ENCODE results near the gene FPR1. TPM values are rescaled to one million over a fixed set of nuclear protein-coding genes. Genes with fewer than 3 reads are reported as not detected.

FPR1 gene
- total and polyA plus RNA-seq, 2 of the 13 experiments (the other 11 are each of a cell fraction or from before 2014, with no cell fraction given) = not detected

- Histone ChIP-seq H3K9ac (ENCODE audit: insufficient read depth, low read depth, low read length) (peak overlapping the region; percentile 77), H4K20me1 (ENCODE audit: insufficient read depth, low read length) (no peaks in the 10 kb centered on the region), H2AFZ (ENCODE audit: low read length) (no peak overlapping the region), H3K27me3 (ENCODE audit: control insufficient read depth in 1 of 2, insufficient read depth in 2 of 2, low read length in 2 of 2) (no peaks in the 10 kb centered on the region; a peak in 1 of 5 replicates), H3K4me2 (ENCODE audit: low read depth, low read length) (peak overlapping the region; percentile 67), H3K27ac (ENCODE audit: extremely low read length, insufficient read depth, low read length) (peak overlapping the region; percentile 71), H3K79me2 (ENCODE audit: insufficient read depth, low read length) (no peaks in the 10 kb centered on the region), H3K4me3 (replicated peaks in 1 of 3; ENCODE audit: insufficient read depth in 1 of 3, low read depth in 2 of 3, low read length in 3 of 3) (peak overlapping the region; percentile 66 to 79 (median 68)), H3K4me1 (ENCODE audit: insufficient read depth, low read length) (peaks cover 6% of the 10 kb centered on the region; the same call in 1 of the 2 replicates), H3K36me3 (replicated peaks in 1 of 2; ENCODE audit: control insufficient read depth in 1 of 2, insufficient read depth in 2 of 2, low read length in 2 of 2) (0 out of 5 replicates have a peak, but pooled peaks cover 0 to 2% of the 10 kb centered on the region in 2 experiments), H3K9me3 (ENCODE audit: low read length) (no peaks in the 10 kb centered on the region)
- WGBS (ENCODE audit: low lambda C conversion rate) = 77% methylated on average over 67 of the region's 74 CpGs
- intact Hi-C loops (cut with micrococcal nuclease; ENCODE audit: unreplicated experiment) = no loop called here
- no peak for FAIRE-seq
- peak; percentile 77 for DNase-seq (ENCODE audit: low spot score)
- POLR2A ChIA-PET = interaction anchor here (0.7 to 1.8 kb wide), 4 partner anchors 13 to 341 kb away, joined by 3 to 9 read pairs (median 6); no protein-coding TSS in a partner anchor
- CTCF ChIA-PET (ENCODE audit: low intra/inter-chr PET ratio, low total read pairs) = no interaction called here
- no TSS peak for BruUV-seq (replicated peaks)
- ATAC-seq = peak; percentile 89
- in situ Hi-C loops (cut with HindIII; ENCODE audit: extremely low pct_ligation_motif_present, low pct_unique_long_range_greater_than_20kb) = no loop called here
- TF ChIP-seq MXI1 (IDR thresholded peaks at IDR 0.05; ENCODE audit: borderline replicate concordance, low read depth, low read length) = peak; percentile 34; the same call in 1 of the 3 replicates
- TF ChIP-seq ZNF230 (CRISPR knock-in tag; IDR thresholded peaks at IDR 0.05) = no peak
- TF ChIP-seq ZFX (CRISPR knock-in tag; IDR thresholded peaks at IDR 0.05; ENCODE audit: low read depth) = peak; percentile 87
- no peak for TF ChIP-seq TAF15 (IDR thresholded peaks at IDR 0.05; ENCODE audit: low read depth, low read length, poor library complexity, severe bottlenecking)
- TF ChIP-seq ZNF839 (CRISPR knock-in tag; IDR thresholded peaks at IDR 0.05; ENCODE audit: borderline replicate concordance) = no peak
- no peak for TF ChIP-seq NCOR1 (IDR thresholded peaks at IDR 0.05; ENCODE audit: borderline replicate concordance, low read length)
- TF ChIP-seq ZNF609 (CRISPR knock-in tag; IDR thresholded peaks at IDR 0.05; ENCODE audit: borderline replicate concordance) = no peak
- peak; percentile 95 for TF ChIP-seq KDM2A (CRISPR knock-in tag; IDR thresholded peaks at IDR 0.05; ENCODE audit: borderline replicate concordance, low read depth)
- TF ChIP-seq USF2 (IDR thresholded peaks at IDR 0.05; ENCODE audit: low read depth, low read length) = no peak
- no peak for TF ChIP-seq USF2 (CRISPR knock-in tag; IDR thresholded peaks at IDR 0.05; ENCODE audit: borderline replicate concordance)
- no peak for TF ChIP-seq TRAFD1 (CRISPR knock-in tag; IDR thresholded peaks at IDR 0.05; ENCODE audit: borderline replicate concordance)
- no peak for TF ChIP-seq MLX (CRISPR knock-in tag; IDR thresholded peaks at IDR 0.05)
Observed at GRCh38 chr19:51703575-51704515, 47.8 kb downstream of the FPR1 start.
